ENCODE measurements around the gene CCR5AS.

Gene CCR5AS

DNA sequence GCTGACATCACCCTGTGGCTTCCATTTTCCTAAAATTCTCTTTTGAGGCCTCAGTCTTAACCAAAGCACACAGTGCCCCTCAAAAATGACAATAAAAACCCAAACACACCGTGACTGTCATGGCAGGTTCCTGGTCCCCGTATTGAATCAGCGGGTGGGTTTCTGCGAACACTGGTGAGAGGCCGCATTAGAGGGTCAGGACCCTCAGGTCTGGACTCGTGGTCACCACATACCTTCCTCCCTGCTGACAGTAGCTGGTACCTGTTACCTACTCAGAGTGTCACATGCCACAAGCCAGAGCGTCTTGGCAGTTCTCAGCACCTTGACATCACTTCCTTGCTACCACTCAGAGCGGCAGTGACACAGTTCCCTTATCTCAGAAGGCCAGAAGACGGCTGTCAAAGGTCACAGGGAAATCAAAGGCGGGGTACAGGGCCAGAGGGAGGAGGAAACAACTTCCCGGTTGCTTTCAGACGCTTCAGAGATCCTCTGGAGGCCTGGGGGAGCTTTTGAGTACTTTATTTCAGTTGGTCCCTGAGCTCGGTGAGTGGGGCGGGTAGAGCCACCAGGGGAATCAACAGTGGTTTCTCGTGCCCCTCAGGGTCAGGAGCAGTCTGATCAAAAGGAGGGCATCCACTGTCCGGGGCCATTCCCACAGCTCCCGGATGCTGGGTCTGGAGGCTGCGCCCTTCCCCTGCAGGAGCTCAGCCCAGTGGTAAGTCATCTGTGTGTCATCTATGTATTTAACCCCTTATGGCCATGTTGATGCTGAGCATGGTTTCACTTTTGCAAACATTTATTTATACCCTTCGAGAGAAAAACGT is at the start of gene CCR5AS, which contains the start of gene CCRL2:
CCR5AS (minus strand) TSS at position 279 of the 824 bp plus-strand sequence.
CCRL2 (plus strand) TSS at position 472 of the 824 bp plus-strand sequence. CDS start 821 bp downstream, outside the sequence.
- peaks cover 4% of the 10 kb centered on the region for H3K9me3 Mint-ChIP-seq (ENCODE audit: unreplicated experiment)
- H3K27ac Mint-ChIP-seq (ENCODE audit: unreplicated experiment) = peak within 1 kb of the TSS; percentile 75
- H3K4me3 Mint-ChIP-seq (ENCODE audit: unreplicated experiment) = peak within 1 kb of the TSS; percentile 56
- H3K36me3 Mint-ChIP-seq (ENCODE audit: unreplicated experiment) = no peaks in the 10 kb centered on the region
- TF ChIP-seq, protein P1, sequence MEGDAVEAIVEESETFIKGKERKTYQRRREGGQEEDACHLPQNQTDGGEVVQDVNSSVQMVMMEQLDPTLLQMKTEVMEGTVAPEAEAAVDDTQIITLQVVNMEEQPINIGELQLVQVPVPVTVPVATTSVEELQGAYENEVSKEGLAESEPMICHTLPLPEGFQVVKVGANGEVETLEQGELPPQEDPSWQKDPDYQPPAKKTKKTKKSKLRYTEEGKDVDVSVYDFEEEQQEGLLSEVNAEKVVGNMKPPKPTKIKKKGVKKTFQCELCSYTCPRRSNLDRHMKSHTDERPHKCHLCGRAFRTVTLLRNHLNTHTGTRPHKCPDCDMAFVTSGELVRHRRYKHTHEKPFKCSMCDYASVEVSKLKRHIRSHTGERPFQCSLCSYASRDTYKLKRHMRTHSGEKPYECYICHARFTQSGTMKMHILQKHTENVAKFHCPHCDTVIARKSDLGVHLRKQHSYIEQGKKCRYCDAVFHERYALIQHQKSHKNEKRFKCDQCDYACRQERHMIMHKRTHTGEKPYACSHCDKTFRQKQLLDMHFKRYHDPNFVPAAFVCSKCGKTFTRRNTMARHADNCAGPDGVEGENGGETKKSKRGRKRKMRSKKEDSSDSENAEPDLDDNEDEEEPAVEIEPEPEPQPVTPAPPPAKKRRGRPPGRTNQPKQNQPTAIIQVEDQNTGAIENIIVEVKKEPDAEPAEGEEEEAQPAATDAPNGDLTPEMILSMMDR (IDR thresholded peaks at IDR 0.05) = no peak
- no peaks in the 10 kb centered on the region for H3K27me3 Mint-ChIP-seq (ENCODE audit: unreplicated experiment)
- no peak for DNase-seq (ENCODE audit: extremely low spot score, unreplicated experiment)
- peaks cover 34% of the 10 kb centered on the region for H3K4me1 Mint-ChIP-seq (ENCODE audit: unreplicated experiment)

DNA sequence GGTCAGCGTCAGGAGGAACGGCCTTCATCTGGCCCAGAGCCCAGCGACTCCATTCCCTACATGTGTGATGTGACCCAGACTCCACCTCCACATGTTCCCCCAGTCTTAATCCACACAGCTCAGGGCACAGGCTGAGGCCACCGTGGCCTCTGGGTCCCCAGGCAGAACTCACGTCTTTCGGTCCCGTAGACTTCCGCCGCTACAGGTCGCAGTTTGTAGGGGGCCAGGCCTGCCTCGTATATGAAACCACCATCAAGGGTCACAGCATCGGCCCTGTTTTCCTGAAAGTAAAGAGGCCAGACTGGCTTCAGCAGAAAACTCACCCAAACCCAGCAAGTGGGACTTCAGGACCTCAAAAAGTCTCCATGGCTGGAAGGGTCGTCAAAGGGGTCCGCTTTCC is 49.3 kb upstream of the CCR5AS start:
- Mint-ChIP-seq H3K27me3 (ENCODE audit: unreplicated experiment) (peaks cover 55% of the 10 kb centered on the region), H3K27ac (ENCODE audit: unreplicated experiment) (no peak overlapping the region), H3K4me3 (ENCODE audit: unreplicated experiment) (no peak overlapping the region), H3K36me3 (ENCODE audit: unreplicated experiment) (no peaks in the 10 kb centered on the region), H3K4me1 (ENCODE audit: unreplicated experiment) (no peaks in the 10 kb centered on the region), H3K9me3 (ENCODE audit: unreplicated experiment) (no peaks in the 10 kb centered on the region)
- no peak for DNase-seq (ENCODE audit: extremely low spot score, unreplicated experiment)
- TF ChIP-seq, protein P1 (IDR thresholded peaks at IDR 0.05) = no peak

DNA sequence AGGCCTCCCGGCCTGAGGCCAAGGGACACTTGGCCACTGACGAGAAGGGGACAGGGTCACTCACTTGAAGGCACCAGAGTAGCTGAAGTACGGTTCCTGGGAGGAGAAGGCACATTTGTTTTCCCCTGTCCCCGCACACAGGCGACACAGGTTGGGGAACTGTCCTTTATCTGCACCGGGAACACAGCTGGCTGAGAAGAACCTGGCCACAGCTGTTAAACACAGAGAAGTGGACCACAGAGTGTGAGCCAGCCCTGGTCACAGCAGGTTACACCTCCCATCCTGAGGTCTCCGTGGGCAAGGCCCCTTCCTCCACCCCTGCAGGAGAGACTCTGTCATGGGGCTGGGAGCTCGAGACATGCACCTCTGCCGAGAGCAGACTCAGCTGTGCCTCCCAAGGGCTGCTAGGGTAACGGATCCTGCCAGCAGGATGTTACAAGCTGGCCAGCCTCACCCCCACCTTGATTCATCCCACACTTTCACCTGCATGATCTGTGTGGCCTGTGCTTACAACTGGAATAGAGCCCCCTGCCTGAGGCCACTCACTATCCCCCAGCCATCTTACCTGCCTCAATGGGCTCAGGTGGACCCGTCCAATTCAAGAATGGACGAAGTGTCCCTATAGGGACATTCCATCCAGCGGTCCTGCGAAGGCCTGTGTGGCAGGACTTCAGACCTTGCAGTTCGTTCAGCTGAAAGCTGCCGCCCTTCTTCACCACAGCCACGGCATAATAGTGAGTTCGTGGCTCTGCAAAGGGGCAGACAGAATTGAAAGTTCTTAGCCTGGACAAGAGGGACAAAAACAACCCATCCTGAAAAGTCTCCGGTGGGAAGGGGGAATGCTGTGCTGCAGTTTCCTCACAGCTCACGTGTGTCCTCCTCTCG is 48.6 kb upstream of the CCR5AS start:
- DNase-seq (ENCODE audit: extremely low spot score, unreplicated experiment) = no peak
- Mint-ChIP-seq H3K36me3 (ENCODE audit: unreplicated experiment) (no peaks in the 10 kb centered on the region), H3K27ac (ENCODE audit: unreplicated experiment) (no peak overlapping the region), H3K9me3 (ENCODE audit: unreplicated experiment) (no peaks in the 10 kb centered on the region), H3K4me1 (ENCODE audit: unreplicated experiment) (no peaks in the 10 kb centered on the region), H3K4me3 (ENCODE audit: unreplicated experiment) (no peak overlapping the region), H3K27me3 (ENCODE audit: unreplicated experiment) (peaks cover 54% of the 10 kb centered on the region)
- TF ChIP-seq, protein P1 (IDR thresholded peaks at IDR 0.05) = no peak

DNA sequence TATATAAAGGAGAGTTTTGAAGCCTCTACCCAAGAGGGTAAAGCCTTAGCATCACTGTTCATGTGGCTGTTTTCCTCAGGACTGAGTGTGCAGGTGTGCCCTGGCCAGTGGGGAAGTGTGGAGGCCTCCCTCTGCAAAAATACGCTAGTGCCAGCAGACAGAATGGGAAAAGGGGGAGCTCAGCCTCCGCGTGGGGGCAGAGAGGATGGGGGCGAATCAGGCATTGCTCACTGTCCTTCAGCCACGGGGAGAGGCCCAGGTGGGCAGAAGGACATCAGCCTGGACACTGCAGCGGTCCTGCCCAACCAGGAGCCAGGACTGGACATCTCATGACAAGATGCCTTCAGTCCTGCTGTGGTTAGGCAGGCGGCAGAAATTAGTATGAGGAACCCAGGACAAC is 47.7 kb upstream of the CCR5AS start:
- Mint-ChIP-seq H3K9me3 (ENCODE audit: unreplicated experiment) (no peaks in the 10 kb centered on the region), H3K27ac (ENCODE audit: unreplicated experiment) (no peak overlapping the region), H3K27me3 (ENCODE audit: unreplicated experiment) (peaks cover 45% of the 10 kb centered on the region), H3K4me3 (ENCODE audit: unreplicated experiment) (no peak overlapping the region), H3K36me3 (ENCODE audit: unreplicated experiment) (no peaks in the 10 kb centered on the region), H3K4me1 (ENCODE audit: unreplicated experiment) (no peaks in the 10 kb centered on the region)
- DNase-seq (ENCODE audit: extremely low spot score, unreplicated experiment) = no peak
- TF ChIP-seq, protein P1 (IDR thresholded peaks at IDR 0.05) = no peak

DNA sequence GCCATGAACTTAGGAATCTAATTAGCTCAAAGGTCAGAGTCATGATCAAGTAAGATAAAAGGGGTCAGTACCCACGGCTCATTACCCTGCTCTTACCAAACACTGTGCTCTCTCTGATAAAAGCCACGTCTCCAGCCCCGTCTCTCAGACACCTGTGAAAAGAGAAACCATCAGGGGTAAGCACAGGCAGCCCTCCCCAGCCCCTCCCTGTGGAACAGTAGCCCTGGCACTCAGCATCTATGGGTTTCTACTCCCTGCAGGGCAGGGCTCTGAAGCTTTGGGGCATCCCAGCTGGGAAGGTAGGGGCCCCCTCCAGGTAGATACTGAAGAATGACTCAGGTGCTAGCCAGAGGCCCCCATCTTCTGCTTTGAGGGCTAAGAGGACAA is 47.3 kb upstream of the CCR5AS start:
- no peak overlapping the region for H3K27ac Mint-ChIP-seq (ENCODE audit: unreplicated experiment)
- no peak for DNase-seq (ENCODE audit: extremely low spot score, unreplicated experiment)
- H3K4me1 Mint-ChIP-seq (ENCODE audit: unreplicated experiment) = no peaks in the 10 kb centered on the region
- TF ChIP-seq, protein P1 (IDR thresholded peaks at IDR 0.05) = no peak
- no peaks in the 10 kb centered on the region for H3K36me3 Mint-ChIP-seq (ENCODE audit: unreplicated experiment)
- no peak overlapping the region for H3K4me3 Mint-ChIP-seq (ENCODE audit: unreplicated experiment)
- no peaks in the 10 kb centered on the region for H3K9me3 Mint-ChIP-seq (ENCODE audit: unreplicated experiment)
- peaks cover 42% of the 10 kb centered on the region for H3K27me3 Mint-ChIP-seq (ENCODE audit: unreplicated experiment)

All from osteocyte (in vitro differentiated cells).